Measurements from ENCODE around the gene MS4A1.

DNA sequence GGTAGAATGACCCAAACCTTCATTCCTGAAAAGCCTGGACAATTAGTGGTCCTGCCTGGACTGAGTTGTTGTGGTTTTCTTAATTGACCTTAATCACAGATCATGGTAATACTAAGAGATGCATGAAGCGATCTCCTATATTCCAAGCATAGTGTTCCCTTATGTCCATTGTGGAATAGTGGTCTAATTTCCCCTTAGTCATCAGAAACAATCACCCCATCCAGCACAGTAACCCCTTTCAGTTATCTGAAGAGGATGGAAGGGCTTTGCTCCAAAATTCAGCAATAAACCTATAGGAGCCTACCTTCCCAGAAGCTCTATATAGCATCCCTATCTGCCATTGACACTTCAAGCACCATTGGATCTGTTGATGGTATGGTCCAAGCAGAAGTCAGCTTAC, 33.0 kb upstream of the MS4A1 start:
- TF ChIP-seq SIN3A (IDR thresholded peaks at IDR 0.05; ENCODE audit: borderline replicate concordance, low read depth, low read length) (no peak), NFIC (IDR thresholded peaks at IDR 0.05; ENCODE audit: borderline replicate concordance) (no peak), RFX5 (IDR thresholded peaks at IDR 0.05; ENCODE audit: low read length) (no peak), RCOR1 (IDR thresholded peaks at IDR 0.05; ENCODE audit: low read length) (no peak), EZH2phosphoT487 (IDR thresholded peaks at IDR 0.05; ENCODE audit: borderline replicate concordance, low read depth) (no peak), JUND (IDR thresholded peaks at IDR 0.05) (no peak)
- TF ChIP-seq, protein P1, sequence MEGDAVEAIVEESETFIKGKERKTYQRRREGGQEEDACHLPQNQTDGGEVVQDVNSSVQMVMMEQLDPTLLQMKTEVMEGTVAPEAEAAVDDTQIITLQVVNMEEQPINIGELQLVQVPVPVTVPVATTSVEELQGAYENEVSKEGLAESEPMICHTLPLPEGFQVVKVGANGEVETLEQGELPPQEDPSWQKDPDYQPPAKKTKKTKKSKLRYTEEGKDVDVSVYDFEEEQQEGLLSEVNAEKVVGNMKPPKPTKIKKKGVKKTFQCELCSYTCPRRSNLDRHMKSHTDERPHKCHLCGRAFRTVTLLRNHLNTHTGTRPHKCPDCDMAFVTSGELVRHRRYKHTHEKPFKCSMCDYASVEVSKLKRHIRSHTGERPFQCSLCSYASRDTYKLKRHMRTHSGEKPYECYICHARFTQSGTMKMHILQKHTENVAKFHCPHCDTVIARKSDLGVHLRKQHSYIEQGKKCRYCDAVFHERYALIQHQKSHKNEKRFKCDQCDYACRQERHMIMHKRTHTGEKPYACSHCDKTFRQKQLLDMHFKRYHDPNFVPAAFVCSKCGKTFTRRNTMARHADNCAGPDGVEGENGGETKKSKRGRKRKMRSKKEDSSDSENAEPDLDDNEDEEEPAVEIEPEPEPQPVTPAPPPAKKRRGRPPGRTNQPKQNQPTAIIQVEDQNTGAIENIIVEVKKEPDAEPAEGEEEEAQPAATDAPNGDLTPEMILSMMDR (IDR thresholded peaks at IDR 0.05), result no peak
- TF ChIP-seq, protein P2, sequence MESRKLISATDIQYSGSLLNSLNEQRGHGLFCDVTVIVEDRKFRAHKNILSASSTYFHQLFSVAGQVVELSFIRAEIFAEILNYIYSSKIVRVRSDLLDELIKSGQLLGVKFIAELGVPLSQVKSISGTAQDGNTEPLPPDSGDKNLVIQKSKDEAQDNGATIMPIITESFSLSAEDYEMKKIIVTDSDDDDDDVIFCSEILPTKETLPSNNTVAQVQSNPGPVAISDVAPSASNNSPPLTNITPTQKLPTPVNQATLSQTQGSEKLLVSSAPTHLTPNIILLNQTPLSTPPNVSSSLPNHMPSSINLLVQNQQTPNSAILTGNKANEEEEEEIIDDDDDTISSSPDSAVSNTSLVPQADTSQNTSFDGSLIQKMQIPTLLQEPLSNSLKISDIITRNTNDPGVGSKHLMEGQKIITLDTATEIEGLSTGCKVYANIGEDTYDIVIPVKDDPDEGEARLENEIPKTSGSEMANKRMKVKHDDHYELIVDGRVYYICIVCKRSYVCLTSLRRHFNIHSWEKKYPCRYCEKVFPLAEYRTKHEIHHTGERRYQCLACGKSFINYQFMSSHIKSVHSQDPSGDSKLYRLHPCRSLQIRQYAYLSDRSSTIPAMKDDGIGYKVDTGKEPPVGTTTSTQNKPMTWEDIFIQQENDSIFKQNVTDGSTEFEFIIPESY (IDR thresholded peaks at IDR 0.05; ENCODE audit: borderline replicate concordance, low read depth), result no peak
- TF ChIP-seq, protein P3, sequence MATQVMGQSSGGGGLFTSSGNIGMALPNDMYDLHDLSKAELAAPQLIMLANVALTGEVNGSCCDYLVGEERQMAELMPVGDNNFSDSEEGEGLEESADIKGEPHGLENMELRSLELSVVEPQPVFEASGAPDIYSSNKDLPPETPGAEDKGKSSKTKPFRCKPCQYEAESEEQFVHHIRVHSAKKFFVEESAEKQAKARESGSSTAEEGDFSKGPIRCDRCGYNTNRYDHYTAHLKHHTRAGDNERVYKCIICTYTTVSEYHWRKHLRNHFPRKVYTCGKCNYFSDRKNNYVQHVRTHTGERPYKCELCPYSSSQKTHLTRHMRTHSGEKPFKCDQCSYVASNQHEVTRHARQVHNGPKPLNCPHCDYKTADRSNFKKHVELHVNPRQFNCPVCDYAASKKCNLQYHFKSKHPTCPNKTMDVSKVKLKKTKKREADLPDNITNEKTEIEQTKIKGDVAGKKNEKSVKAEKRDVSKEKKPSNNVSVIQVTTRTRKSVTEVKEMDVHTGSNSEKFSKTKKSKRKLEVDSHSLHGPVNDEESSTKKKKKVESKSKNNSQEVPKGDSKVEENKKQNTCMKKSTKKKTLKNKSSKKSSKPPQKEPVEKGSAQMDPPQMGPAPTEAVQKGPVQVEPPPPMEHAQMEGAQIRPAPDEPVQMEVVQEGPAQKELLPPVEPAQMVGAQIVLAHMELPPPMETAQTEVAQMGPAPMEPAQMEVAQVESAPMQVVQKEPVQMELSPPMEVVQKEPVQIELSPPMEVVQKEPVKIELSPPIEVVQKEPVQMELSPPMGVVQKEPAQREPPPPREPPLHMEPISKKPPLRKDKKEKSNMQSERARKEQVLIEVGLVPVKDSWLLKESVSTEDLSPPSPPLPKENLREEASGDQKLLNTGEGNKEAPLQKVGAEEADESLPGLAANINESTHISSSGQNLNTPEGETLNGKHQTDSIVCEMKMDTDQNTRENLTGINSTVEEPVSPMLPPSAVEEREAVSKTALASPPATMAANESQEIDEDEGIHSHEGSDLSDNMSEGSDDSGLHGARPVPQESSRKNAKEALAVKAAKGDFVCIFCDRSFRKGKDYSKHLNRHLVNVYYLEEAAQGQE (IDR thresholded peaks at IDR 0.05; ENCODE audit: low read depth, low read length), result no peak
- TF ChIP-seq, protein P4, sequence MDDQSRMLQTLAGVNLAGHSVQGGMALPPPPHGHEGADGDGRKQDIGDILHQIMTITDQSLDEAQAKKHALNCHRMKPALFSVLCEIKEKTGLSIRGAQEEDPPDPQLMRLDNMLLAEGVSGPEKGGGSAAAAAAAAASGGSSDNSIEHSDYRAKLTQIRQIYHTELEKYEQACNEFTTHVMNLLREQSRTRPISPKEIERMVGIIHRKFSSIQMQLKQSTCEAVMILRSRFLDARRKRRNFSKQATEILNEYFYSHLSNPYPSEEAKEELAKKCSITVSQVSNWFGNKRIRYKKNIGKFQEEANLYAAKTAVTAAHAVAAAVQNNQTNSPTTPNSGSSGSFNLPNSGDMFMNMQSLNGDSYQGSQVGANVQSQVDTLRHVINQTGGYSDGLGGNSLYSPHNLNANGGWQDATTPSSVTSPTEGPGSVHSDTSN (IDR thresholded peaks at IDR 0.05), result no peak
